Erythroblast (primary cell): Measurements from ENCODE around the gene ZNF827.

Source experiments
- GATA1 ChIP-seq: IDR thresholded peaks from 2 replicates; pipeline ENCODE4 v1.6.1; 2011; ENCODE audit warnings: low read depth, mild to moderate bottlenecking, control low read depth, low read length, moderate library complexity
- POLR2A ChIP-seq: IDR thresholded peaks from 2 replicates; pipeline ENCODE4 v1.6.1; 2011; ENCODE audit warnings: mild to moderate bottlenecking, low read length

GRCh38 chr4:145756244-145756643 is 182.4 kb downstream of the ZNF827 start:
- TF ChIP-seq POLR2A, result no peak
- TF ChIP-seq GATA1, result no peak
